Activated naive CD8-positive, alpha-beta T cell (primary cell): Measurements from ENCODE around the gene GRPEL2.

Experiments used
- H3K27ac Mint-ChIP-seq: one replicate; pipeline ENCODE4 v1.8.0; 2021; ENCODE audit warnings: mixed read lengths
- H3K27me3 Mint-ChIP-seq: one replicate; pipeline ENCODE4 v1.8.0; 2021; ENCODE audit warnings: mixed read lengths
- H3K36me3 Mint-ChIP-seq: one replicate; pipeline ENCODE4 v1.8.0; 2021; ENCODE audit warnings: mixed read lengths
- H3K4me1 Mint-ChIP-seq: one replicate; pipeline ENCODE4 v1.8.0; 2021; ENCODE audit warnings: low read depth, mixed read lengths
- H3K4me3 Mint-ChIP-seq: one replicate; pipeline ENCODE4 v1.8.0; 2021; ENCODE audit warnings: mild to moderate bottlenecking, mixed read lengths
- H3K9me3 Mint-ChIP-seq: one replicate; pipeline ENCODE4 v1.8.0; 2021; ENCODE audit warnings: low read depth, mixed read lengths

GRPEL2 gene

DNA sequence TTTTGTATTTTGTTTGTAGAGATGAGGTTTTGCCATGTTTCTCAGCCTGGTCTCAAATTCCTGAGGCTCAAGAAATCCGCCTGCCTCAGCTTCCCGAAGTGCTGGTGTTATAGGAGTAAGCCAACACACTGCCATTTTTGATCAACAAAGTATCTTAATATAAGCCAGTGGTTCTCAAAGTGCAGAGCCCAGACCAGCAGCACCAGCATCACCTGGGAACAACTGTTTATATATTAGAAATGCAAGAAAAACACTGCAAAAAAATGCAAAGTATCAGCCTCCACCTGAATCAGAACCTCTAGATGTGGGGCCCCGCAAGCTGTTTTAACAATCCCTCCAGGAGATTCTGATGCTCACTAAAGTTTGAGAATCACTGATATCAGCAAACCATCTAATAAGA, 27.6 kb downstream of the GRPEL2 start:
- H3K36me3 Mint-ChIP-seq, result peaks cover 3% of the 10 kb centered on the region

GRCh38 chr5:149374303-149374702, 29.0 kb downstream of the GRPEL2 start:
- Mint-ChIP-seq H3K36me3 (peaks cover 3% of the 10 kb centered on the region), H3K4me3 (no peak overlapping the region), H3K27me3 (no peaks in the 10 kb centered on the region), H3K4me1 (peaks cover 4% of the 10 kb centered on the region), H3K9me3 (no peaks in the 10 kb centered on the region), H3K27ac (no peak overlapping the region)

More for the DNA sequence above, 27.6 kb downstream of the GRPEL2 start:
- Mint-ChIP-seq H3K9me3 (no peaks in the 10 kb centered on the region), H3K27me3 (no peaks in the 10 kb centered on the region), H3K4me1 (peaks cover 9% of the 10 kb centered on the region), H3K4me3 (no peak overlapping the region), H3K27ac (no peak overlapping the region)

- H3K4me1 Mint-ChIP-seq, result peaks cover 3% of the 10 kb centered on the region
- H3K27ac Mint-ChIP-seq, result no peak overlapping the region
- H3K27me3 Mint-ChIP-seq, result no peaks in the 10 kb centered on the region
- H3K4me3 Mint-ChIP-seq, result no peak overlapping the region
- peaks cover 3% of the 10 kb centered on the region for H3K36me3 Mint-ChIP-seq
- no peaks in the 10 kb centered on the region for H3K9me3 Mint-ChIP-seq
Observed at GRCh38 chr5:149374801-149375200, 29.5 kb downstream of the GRPEL2 start.

DNA sequence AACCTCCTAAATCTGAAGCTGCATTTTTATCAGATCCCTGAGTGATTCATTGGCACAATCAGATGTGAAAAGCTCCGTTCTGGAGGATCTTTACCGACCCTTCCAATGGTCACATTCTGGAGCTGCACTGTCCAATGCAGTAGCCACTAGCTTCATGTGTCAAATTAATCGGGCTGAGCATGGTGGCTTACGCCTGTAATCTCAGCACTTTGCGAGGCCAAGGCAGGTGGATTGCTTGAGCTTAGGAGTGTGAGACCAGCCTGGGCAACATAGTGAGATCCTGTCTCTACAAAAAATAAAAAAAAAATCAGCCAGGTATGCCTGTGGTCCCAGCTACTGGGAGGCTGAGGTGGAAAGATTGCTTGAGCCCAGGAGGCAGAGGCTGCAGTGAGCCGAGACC, 30.1 kb downstream of the GRPEL2 start:
- peaks cover 3% of the 10 kb centered on the region for H3K4me1 Mint-ChIP-seq
- no peak overlapping the region for H3K27ac Mint-ChIP-seq
- no peaks in the 10 kb centered on the region for H3K9me3 Mint-ChIP-seq

DNA sequence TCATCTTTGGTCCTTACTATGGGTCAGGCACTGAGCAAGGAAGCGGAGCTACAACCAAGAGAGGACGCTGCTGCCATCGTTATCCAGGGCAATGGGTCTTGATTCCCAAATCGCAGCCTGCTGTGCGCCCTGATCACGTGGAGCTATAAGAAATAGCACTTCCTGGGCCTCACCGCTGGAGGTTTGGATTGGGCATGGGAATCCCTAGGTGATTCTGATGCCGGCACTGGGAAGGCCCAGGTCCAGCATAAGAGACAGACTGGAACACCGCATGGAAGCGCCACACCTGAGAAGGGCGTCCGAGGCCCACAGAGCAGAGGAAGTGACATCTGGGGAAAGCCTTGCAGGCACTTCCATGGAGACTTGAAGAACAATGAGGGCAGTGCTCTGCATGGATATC, 30.8 kb downstream of the GRPEL2 start:
- Mint-ChIP-seq H3K27ac (no peak overlapping the region), H3K4me1 (peaks cover 3% of the 10 kb centered on the region), H3K36me3 (peaks cover 3% of the 10 kb centered on the region), H3K4me3 (no peak overlapping the region), H3K9me3 (no peaks in the 10 kb centered on the region), H3K27me3 (peaks cover 2% of the 10 kb centered on the region)

More for the DNA sequence above, 30.1 kb downstream of the GRPEL2 start:
- no peak overlapping the region for H3K4me3 Mint-ChIP-seq
- H3K36me3 Mint-ChIP-seq, result peaks cover 3% of the 10 kb centered on the region
- H3K27me3 Mint-ChIP-seq, result peaks cover under 1% of the 10 kb centered on the region

DNA sequence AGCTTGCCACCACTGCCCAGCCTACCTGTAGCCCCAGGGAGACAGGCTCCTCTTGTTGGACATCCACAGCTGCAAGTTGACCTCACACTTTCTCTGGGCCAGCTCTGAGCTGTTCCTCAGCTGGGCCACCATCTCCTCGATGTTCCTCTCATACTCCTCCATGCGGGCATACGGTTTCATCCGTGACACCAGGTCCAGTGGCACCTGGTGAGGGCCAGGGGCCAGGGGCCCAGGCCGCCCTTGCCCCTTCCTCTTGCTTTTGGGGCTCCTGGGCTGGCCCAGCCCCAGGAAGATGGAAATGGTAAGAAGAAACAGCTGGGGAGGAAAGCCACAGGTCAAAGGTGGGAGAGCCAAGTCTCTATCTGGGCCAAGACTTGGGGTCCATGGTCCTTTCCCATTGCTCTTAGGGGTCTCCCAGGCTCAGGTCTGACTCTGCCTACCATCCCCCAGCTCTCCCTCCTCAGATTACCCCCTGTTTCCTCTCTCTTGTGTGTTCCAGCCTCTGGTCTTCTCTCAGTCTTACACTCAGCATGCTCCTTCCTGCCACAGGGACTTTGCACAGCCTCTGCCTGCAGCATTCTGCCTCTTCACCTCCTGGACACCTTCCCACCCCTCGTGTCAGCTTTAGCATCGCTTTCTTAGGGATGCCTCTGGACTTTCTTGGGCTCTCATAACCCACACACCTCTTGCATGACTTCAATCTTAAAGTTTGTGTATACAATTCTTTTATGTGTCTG, 31.6 kb downstream of the GRPEL2 start:
- Mint-ChIP-seq H3K27me3 (peaks cover 2% of the 10 kb centered on the region), H3K36me3 (peaks cover 3% of the 10 kb centered on the region), H3K9me3 (no peaks in the 10 kb centered on the region), H3K4me3 (no peak overlapping the region), H3K4me1 (no peaks in the 10 kb centered on the region), H3K27ac (no peak overlapping the region)

- H3K27ac Mint-ChIP-seq, result no peak overlapping the region
- H3K36me3 Mint-ChIP-seq, result peaks cover 3% of the 10 kb centered on the region
- peaks cover 2% of the 10 kb centered on the region for H3K27me3 Mint-ChIP-seq
- no peaks in the 10 kb centered on the region for H3K9me3 Mint-ChIP-seq
- no peaks in the 10 kb centered on the region for H3K4me1 Mint-ChIP-seq
- no peak overlapping the region for H3K4me3 Mint-ChIP-seq
Observed at GRCh38 chr5:149378241-149378820, 33.0 kb downstream of the GRPEL2 start.

DNA sequence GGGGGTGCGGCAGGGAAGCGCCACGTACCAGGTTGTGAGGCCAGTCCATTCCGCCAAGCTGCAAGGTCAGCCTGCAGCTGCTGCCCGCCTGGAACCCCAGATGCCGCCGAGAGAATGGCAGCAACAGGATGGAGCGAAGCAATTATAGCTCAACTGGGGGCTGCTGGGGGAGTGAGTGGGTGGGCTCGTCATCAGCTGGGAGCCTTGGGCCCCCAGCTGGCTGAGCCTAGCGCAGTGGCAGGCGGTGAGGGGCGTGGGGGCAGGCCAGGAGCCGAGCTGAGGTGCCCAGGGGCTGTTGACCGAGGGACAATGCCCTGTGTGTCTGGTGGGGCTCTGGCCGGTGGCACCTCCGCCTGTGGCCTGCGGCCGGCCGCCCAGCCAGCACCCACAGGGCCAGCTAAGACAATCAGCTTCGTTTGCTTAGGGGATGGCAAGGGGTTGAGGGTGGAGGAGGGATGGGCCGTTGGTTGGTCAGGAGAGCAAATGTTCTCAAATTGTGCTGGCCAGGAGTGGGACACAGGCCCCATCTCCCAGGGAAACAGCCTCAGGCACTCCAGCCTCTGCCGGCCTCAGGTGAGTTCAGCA, 34.0 kb downstream of the GRPEL2 start, which contains the start of gene IL17B:
TSS of gene IL17B (minus strand) at position 116 of the 585 bp plus-strand sequence. CDS start at position 49, 67 bp downstream.
- no peaks in the 10 kb centered on the region for H3K4me1 Mint-ChIP-seq
- H3K9me3 Mint-ChIP-seq, result no peaks in the 10 kb centered on the region
- H3K27me3 Mint-ChIP-seq, result peaks cover 2% of the 10 kb centered on the region
- peaks cover 3% of the 10 kb centered on the region for H3K36me3 Mint-ChIP-seq
- no peak within 1 kb of the TSS for H3K27ac Mint-ChIP-seq
- H3K4me3 Mint-ChIP-seq, result no peak within 1 kb of the TSS

GRCh38 chr5:149379818-149380374, 34.6 kb downstream of the GRPEL2 start:
- peaks cover 2% of the 10 kb centered on the region for H3K27me3 Mint-ChIP-seq

DNA sequence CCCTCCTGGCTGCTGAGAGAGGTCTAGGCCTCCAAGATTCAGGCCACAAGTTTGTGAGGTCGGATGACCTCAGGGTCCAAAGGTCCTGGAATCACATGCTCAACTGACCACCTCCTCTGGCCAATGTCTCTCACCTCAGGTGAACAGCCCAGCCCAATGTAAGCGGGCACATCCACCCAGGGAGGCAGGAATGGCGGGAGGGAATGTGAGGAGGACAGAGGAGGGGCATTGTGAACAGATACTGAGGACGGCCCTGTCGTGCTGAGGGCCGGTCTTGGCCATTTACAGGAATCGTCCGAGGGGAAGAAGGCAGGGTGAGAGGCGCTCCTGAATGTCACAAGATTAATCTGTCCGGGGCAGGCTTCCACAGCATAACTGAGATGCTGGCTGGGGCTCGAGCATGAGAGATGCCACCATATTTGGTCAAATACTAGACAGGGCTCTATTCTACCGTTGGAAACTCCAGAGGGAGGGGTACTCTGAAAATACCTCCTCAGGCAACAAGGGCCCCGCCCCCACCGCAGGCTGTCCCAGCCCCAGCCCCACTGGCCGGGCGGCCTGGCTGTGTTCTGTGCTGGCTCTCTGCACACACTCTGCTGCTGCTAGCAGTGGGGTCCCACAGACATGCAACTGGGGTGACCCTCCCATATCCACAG, 35.3 kb downstream of the GRPEL2 start:
- Mint-ChIP-seq H3K9me3 (no peaks in the 10 kb centered on the region), H3K4me3 (no peak overlapping the region), H3K27ac (no peak overlapping the region)

More at GRCh38 chr5:149379818-149380374, 34.6 kb downstream of the GRPEL2 start:
- no peak overlapping the region for H3K27ac Mint-ChIP-seq
- no peak overlapping the region for H3K4me3 Mint-ChIP-seq
- no peaks in the 10 kb centered on the region for H3K4me1 Mint-ChIP-seq
- peaks cover 3% of the 10 kb centered on the region for H3K36me3 Mint-ChIP-seq
- H3K9me3 Mint-ChIP-seq, result no peaks in the 10 kb centered on the region

GRCh38 chr5:149381261-149381985, 36.1 kb downstream of the GRPEL2 start:
- Mint-ChIP-seq H3K27me3 (peaks cover 2% of the 10 kb centered on the region), H3K4me1 (no peaks in the 10 kb centered on the region), H3K36me3 (no peaks in the 10 kb centered on the region), H3K4me3 (no peak overlapping the region), H3K9me3 (no peaks in the 10 kb centered on the region), H3K27ac (no peak overlapping the region)

More for the DNA sequence above, 35.3 kb downstream of the GRPEL2 start:
- peaks cover 3% of the 10 kb centered on the region for H3K36me3 Mint-ChIP-seq
- peaks cover 2% of the 10 kb centered on the region for H3K27me3 Mint-ChIP-seq
- no peaks in the 10 kb centered on the region for H3K4me1 Mint-ChIP-seq

GRCh38 chr5:149381986-149382338, 36.7 kb downstream of the GRPEL2 start:
- no peaks in the 10 kb centered on the region for H3K9me3 Mint-ChIP-seq
- no peaks in the 10 kb centered on the region for H3K4me1 Mint-ChIP-seq
- no peak overlapping the region for H3K4me3 Mint-ChIP-seq
- no peak overlapping the region for H3K27ac Mint-ChIP-seq
- H3K27me3 Mint-ChIP-seq, result peaks cover 2% of the 10 kb centered on the region
- no peaks in the 10 kb centered on the region for H3K36me3 Mint-ChIP-seq

- H3K27ac Mint-ChIP-seq, result no peak overlapping the region
- peaks cover 2% of the 10 kb centered on the region for H3K27me3 Mint-ChIP-seq
- H3K4me1 Mint-ChIP-seq, result no peaks in the 10 kb centered on the region
- H3K36me3 Mint-ChIP-seq, result no peaks in the 10 kb centered on the region
- H3K4me3 Mint-ChIP-seq, result no peak overlapping the region
- H3K9me3 Mint-ChIP-seq, result no peaks in the 10 kb centered on the region
Observed at GRCh38 chr5:149382517-149383220, 37.4 kb downstream of the GRPEL2 start.

DNA sequence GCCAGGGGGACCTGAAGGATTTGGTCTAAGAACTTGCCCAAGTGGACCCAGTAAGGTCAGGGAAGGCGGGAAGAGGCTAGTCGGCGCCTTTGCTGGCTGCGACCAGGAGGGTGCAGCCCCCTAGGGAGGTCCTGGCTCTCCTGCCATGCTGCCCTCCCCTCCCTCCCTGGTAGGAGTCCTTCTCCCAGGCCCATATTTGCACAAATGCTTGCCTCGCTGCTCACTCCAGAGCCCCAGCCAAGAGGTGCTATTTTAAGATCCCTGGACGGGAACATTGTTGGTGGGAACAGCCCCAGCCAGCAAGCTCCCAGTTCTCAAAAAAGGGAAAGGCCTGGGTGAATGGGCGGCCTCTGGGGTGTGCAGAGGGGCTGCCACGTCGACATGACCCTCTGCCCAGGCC, 38.1 kb downstream of the GRPEL2 start:
- H3K9me3 Mint-ChIP-seq, result no peaks in the 10 kb centered on the region
- no peak overlapping the region for H3K27ac Mint-ChIP-seq
- peaks cover 2% of the 10 kb centered on the region for H3K27me3 Mint-ChIP-seq
- H3K4me3 Mint-ChIP-seq, result no peak overlapping the region
- no peaks in the 10 kb centered on the region for H3K36me3 Mint-ChIP-seq
- no peaks in the 10 kb centered on the region for H3K4me1 Mint-ChIP-seq
